GM19467 (cell line): Measurements from ENCODE around the gene PMEPA1.

ENCODE experiments used
- ATAC-seq: cut with Tn5 transposase; IDR thresholded peaks from one replicate; pipeline ENCODE4 v1.9.1; 2021; ENCODE audit warnings: mild to moderate bottlenecking, moderate library complexity; ENCODE audit not compliant: unreplicated experiment

PMEPA1 gene

GRCh38 chr20:57680934-57681914 lies 28.6 kb downstream of the PMEPA1 start:
- no peak for ATAC-seq

- ATAC-seq: peak; percentile 73
Observed at GRCh38 chr20:57680131-57680716, 29.6 kb downstream of the PMEPA1 start.

- no peak for ATAC-seq
Observed at GRCh38 chr20:57679113-57679512, 30.7 kb downstream of the PMEPA1 start.

- no peak for ATAC-seq
Observed at GRCh38 chr20:57678340-57678739, 31.5 kb downstream of the PMEPA1 start.

- ATAC-seq: no peak
Observed at GRCh38 chr20:57677584-57677982, 32.2 kb downstream of the PMEPA1 start.

GRCh38 chr20:57676589-57677583 lies 32.9 kb downstream of the PMEPA1 start:
- no peak for ATAC-seq

- no peak for ATAC-seq
Observed at GRCh38 chr20:57675773-57676172, 34.0 kb downstream of the PMEPA1 start.

GRCh38 chr20:57672953-57673575 lies 36.8 kb downstream of the PMEPA1 start:
- no peak for ATAC-seq

- ATAC-seq: no peak
Observed at GRCh38 chr20:57672164-57672563, 37.7 kb downstream of the PMEPA1 start.

GRCh38 chr20:57671662-57672061 lies 38.2 kb downstream of the PMEPA1 start:
- ATAC-seq: no peak

- no peak for ATAC-seq
Observed at GRCh38 chr20:57671072-57671391, 38.8 kb downstream of the PMEPA1 start.

GRCh38 chr20:57670288-57671071 lies 39.3 kb downstream of the PMEPA1 start:
- no peak for ATAC-seq

- no peak for ATAC-seq
Observed at GRCh38 chr20:57669632-57670031, 40.2 kb downstream of the PMEPA1 start.

- no peak for ATAC-seq
Observed at GRCh38 chr20:57667924-57668782, 41.7 kb downstream of the PMEPA1 start.

- ATAC-seq: no peak
Observed at GRCh38 chr20:57667388-57667787, 42.4 kb downstream of the PMEPA1 start.

- ATAC-seq: no peak
Observed at GRCh38 chr20:57666834-57667157, 43.0 kb downstream of the PMEPA1 start.

GRCh38 chr20:57666106-57666833 lies 43.5 kb downstream of the PMEPA1 start:
- ATAC-seq: no peak

GRCh38 chr20:57665589-57665971 lies 44.2 kb downstream of the PMEPA1 start:
- ATAC-seq: no peak
